GM21515 (cell line): Measurements from ENCODE around the gene ADAMTS15.

Source experiments
- ATAC-seq: cut with Tn5 transposase; IDR thresholded peaks from one replicate; pipeline ENCODE4 v1.9.1; 2021; ENCODE audit not compliant: unreplicated experiment

Gene ADAMTS15

DNA sequence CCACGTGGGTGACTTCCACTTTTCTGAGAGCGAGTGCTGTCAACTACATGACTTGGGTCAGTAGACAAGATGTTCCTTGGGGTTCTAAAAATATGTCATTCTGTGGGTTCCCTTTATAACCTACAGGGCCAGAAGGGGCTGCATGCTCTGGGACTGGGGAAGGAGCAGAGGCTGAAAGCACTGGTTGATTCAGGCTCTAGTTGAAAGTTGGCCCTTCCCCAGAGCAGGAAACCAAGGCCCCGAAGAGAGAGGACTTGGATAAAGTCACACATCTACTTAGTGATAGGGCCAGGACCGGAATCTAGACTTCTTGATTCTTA is 9.9 kb downstream of the ADAMTS15 start:
- ATAC-seq: no peak

DNA sequence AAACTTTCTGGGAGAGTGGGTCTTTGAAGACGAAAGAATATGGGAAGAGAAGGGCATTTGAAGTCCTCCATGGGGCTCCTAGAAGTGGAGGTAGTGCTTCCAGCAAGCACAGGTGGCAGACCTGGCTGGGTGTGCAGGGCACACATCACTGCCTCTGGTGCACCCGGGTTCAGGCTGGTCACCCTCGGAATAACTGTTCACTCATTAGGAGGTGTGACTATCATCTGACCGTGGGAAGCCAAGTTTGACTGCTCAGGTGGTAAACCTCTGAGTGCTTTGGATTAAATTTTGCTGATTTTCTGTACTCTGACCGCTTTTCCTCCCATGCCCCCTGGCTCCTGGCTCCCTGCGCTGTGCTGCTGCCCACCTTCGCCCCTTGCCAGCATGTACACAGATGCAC is 11.1 kb downstream of the ADAMTS15 start:
- no peak for ATAC-seq

DNA sequence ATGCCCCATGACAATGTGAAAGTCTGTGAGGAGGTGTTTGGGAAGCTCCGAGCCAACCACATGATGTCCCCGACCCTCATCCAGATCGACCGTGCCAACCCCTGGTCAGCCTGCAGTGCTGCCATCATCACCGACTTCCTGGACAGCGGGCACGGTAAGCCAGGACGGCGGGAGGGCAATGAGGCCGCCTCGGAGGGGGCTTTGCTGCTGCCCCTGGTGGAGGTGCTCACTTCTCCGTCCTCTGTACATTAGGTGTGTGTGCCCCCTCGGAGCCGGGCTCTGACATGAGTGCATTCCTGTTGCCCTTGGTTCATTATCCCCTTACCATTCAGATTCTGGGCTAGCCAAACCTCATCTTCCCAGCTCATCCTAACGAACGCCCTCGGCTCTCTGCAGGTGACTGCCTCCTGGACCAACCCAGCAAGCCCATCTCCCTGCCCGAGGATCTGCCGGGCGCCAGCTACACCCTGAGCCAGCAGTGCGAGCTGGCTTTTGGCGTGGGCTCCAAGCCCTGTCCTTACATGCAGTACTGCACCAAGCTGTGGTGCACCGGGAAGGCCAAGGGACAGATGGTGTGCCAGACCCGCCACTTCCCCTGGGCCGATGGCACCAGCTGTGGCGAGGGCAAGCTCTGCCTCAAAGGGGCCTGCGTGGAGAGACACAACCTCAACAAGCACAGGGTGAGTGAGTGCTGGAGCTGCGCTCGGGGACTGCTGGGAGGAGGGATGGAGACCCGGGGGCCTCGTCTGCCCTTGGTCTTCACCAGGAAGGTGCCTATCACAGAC is 13.8 kb downstream of the ADAMTS15 start:
- no peak for ATAC-seq

DNA sequence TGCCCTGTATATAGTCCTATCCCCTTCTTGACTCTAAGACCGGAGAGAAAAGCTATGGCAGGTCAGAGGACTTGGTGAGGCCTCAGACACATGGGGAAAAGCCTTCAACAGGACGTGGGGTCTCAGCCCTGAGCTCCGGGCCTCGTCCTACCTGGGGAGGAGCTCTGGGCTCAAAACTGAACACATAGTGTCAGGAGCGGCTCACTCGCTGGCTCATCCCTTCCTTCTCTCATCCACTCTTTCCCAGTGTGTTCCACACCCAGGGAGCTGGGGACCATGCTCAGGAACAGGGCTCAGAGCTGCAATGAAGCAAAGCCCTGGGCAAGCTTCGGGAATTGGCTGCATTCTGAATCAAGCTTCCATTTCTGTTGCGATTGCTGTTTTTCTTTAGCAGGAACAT is 14.5 kb downstream of the ADAMTS15 start:
- no peak for ATAC-seq

DNA sequence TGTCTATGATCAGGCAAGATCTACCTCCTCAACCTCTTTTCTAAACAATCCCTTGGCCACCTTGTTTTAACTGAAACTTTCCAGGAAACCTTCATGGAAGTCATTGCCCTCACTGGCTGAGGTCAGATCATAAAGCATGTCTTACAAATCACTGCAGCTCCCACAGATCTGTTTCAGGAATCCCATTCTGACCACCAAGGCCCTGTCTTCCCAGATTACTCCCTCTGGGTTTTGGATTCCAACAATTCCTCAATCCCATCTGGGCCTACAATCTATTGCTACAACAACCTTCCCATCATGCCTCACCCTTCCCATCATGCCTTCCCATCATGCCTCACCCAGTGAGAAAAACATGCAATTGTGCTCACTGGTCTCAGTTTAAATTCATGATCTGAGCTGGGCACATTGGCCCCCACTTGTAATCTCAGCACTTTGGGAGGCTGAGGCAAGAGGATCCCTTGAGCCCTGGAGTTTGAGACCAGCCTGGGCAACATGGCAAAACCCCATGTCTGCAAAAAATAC is 15.9 kb downstream of the ADAMTS15 start:
- no peak for ATAC-seq

DNA sequence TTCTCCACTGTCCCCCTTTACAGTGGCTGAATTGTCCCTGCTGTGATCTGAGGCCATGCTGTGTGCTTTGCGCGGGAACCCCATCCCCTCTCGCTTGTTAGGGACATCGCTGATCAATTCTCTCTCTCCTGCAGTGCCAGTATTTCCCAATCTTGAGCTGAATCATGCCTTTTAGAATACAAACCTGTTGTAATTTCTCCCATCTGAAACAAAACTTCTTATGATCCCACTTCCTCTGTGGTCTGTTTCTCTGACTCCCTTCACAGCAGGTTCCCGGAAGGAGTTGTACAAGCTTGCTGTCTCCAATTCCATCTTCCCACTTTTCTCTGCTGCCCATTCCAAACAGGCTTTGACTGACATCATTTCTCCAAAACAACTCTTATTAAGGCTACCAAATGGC is 16.8 kb downstream of the ADAMTS15 start:
- ATAC-seq: no peak

DNA sequence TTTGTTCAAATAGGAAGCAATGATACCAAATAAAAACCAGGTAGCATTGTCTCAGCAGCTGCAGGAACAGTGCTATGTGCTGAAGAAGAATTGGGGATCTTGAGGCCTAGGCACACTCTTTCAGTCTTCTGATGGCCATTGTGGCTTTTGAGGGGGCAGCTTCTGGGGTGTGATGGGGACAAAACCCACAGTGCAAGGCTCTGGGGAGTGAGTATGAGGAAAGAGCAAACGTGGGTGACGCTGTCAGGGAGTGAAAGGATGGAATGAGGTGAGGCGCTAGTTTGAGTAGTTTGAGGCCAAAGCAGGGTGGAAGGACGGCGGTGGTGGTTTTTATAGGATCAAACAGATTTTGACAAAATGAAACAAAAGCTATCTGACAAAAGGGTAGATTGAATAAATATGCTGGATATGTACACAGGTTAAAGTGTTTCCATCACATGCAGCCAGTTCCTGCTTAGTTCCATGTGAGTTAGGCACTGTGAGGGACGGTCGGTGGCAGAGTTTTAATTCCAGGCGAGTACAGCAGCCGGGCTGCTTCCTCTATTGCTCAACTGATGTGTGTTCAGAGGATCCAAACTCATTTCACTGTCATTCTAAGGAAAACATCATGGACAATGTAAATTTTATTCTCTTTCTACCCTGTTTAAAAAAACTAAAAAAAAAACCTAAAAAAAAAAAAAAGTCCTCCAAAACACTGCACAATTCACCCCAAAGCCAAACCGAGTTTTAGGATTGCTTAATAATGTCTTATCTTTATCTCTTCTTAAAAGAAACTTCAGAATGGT is 18.9 kb downstream of the ADAMTS15 start:
- ATAC-seq: no peak

DNA sequence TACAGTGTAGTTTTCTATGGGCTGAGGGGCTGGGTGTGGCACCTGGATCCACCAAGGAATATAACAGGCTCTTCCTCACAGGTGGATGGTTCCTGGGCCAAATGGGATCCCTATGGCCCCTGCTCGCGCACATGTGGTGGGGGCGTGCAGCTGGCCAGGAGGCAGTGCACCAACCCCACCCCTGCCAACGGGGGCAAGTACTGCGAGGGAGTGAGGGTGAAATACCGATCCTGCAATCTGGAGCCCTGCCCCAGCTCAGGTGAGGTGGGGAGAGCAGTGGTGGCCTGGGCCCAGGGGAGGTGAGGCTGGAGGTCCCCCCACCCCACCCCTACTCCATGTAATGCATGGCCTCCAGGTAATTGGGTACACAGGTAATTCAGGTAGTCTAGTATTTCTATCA is 20.7 kb downstream of the ADAMTS15 start:
- ATAC-seq: no peak

DNA sequence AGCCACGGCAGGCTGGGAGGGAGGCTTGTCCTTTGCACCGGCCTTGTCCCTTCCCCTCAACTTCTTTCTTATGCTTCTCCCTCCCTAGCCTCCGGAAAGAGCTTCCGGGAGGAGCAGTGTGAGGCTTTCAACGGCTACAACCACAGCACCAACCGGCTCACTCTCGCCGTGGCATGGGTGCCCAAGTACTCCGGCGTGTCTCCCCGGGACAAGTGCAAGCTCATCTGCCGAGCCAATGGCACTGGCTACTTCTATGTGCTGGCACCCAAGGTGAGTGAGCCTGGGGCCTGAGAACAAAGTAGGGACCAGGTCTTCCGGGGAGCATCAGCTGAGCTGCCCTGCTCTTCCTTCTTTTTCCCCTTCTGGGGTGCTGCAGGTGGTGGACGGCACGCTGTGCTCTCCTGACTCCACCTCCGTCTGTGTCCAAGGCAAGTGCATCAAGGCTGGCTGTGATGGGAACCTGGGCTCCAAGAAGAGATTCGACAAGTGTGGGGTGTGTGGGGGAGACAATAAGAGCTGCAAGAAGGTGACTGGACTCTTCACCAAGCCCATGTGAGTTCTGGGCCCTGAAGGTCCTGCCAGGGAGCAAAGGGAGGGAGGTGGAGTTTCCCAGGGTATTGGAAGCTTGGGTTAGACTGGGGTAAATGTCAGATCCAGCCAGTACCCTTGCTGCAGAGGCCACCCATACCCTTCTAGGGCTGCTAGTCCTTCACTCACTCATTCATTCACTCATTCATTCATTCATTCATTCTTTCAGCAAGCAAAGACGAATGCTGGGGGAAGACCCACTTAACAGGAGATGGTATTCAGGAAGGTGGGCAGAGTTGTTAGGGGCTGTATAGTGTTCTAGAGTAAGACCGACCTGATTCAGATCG is 22.6 kb downstream of the ADAMTS15 start:
- no peak for ATAC-seq

DNA sequence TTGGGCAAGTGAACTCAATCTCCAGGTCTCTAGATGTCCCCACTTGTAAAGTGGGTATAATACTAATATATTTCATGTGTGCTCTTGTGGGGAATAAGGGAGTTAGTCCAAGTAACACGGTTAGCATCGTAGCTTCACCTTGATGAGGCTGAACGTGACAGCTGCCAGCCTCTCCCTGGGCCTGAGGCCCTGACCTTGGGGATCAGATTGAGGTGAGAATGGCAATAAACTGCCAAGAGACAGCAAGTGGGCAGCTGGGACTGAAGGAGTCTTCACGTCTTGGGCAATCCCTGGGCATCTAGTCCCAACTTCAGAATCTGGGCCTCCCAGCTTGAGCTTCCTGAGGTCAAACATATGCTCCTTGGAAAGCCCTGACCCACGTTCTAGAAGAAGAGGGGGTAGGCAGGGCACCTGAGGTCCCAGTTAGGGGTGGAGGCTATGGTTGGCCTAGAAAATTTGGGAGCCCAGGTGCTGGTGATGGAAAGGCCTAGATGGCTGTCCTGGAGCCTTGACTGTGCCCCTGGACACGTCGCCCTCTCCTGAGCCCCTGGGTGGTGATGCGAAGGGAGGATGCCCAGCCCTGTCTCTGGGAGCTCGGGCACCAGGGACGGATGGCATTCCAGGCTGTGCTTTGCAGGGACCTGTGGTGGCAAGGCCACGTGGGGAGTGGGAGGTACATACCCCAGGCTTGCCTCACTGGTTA is 23.4 kb downstream of the ADAMTS15 start:
- ATAC-seq: no peak

DNA sequence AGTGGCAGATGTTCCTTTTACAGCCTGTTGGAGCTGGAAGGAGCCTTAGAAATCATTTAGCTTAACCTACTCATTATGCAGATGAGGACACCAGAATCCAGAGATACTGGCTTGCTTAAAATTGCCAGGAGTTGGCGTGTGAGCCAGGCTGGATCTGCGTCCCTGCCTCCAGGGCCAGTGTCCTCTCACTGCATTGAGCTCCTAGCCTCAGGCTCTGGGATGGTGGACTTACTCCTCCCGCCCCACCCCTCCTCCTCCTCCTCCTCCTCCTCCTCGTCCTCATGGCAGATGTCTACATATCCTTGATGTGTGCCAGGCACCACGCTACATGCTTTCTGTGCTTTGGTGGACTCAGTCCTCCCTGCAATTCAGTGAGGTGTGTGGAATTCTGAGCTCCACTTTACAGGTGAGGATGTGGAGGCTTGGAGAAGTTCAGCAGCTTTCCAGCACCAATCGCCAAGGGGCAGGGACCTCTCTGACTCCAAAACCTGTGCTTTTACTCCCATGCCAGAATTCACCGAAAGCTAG is 24.1 kb downstream of the ADAMTS15 start:
- ATAC-seq: no peak

DNA sequence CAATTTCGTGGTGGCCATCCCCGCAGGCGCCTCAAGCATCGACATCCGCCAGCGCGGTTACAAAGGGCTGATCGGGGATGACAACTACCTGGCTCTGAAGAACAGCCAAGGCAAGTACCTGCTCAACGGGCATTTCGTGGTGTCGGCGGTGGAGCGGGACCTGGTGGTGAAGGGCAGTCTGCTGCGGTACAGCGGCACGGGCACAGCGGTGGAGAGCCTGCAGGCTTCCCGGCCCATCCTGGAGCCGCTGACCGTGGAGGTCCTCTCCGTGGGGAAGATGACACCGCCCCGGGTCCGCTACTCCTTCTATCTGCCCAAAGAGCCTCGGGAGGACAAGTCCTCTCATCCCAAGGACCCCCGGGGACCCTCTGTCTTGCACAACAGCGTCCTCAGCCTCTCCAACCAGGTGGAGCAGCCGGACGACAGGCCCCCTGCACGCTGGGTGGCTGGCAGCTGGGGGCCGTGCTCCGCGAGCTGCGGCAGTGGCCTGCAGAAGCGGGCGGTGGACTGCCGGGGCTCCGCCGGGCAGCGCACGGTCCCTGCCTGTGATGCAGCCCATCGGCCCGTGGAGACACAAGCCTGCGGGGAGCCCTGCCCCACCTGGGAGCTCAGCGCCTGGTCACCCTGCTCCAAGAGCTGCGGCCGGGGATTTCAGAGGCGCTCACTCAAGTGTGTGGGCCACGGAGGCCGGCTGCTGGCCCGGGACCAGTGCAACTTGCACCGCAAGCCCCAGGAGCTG is 24.8 kb downstream of the ADAMTS15 start:
- ATAC-seq: no peak

DNA sequence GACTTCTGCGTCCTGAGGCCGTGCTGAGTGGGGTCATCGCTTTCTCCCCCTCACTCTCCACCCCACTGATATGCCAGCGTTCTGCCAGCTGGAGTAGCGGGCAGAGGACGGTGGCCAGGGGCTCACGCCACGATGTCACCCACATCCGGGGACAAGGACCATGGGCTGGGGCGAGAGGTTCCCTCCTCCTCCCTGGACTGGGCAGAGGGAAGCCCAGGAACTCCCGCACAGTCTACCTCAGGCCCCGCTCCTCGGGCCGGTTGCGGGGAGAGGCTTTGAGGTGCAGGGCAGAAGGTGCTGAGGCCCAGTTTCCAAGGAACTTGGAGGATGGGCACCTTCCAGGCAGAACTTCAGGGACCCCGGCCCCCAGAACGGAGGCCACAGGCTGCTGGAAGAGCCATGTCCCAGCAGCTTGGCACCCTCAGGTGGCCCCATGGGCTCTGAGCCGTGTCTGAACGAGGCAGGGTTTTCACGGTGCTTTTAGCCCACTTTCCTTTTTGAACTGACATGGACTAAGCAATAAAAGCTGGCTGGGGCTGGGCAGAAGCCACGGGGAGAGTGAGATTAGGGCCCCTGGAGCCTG is 25.4 kb downstream of the ADAMTS15 start:
- no peak for ATAC-seq

DNA sequence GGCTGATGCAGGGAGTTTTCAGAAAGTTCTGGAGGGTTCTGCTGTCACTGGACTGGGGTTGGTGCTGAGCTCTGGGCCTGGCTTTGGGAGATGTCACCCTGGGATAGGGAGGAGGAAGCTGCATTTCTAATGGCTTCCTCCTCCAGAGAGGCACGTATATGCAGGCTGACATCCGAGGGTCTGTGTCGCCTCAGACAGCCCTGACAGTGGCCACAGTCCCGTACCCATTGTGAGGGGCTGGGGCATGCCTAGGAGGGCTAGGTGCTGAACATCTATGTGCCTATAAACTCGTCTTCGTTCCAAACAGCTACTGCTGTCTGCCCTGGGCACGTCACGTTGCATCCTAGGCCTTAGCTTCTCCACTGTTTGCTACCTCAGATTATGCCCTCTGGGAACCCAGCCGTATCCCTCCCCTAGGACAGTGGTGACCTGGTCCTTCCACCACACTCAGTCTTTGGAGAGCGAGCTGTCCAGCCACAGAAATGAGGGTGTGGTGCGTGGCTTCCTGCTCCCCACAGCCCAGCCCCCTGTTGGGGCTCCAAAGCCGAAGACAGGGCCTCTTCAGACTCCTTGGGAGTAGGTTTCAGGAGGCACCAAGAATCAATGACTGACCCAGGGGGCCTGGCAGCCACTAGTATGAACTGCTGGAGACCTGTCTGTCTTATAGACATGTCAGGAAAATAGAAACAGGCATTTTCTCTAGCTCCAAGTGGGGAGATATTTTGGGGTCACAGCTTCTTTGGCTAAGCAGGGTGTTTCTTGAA is 26.4 kb downstream of the ADAMTS15 start:
- ATAC-seq: no peak

DNA sequence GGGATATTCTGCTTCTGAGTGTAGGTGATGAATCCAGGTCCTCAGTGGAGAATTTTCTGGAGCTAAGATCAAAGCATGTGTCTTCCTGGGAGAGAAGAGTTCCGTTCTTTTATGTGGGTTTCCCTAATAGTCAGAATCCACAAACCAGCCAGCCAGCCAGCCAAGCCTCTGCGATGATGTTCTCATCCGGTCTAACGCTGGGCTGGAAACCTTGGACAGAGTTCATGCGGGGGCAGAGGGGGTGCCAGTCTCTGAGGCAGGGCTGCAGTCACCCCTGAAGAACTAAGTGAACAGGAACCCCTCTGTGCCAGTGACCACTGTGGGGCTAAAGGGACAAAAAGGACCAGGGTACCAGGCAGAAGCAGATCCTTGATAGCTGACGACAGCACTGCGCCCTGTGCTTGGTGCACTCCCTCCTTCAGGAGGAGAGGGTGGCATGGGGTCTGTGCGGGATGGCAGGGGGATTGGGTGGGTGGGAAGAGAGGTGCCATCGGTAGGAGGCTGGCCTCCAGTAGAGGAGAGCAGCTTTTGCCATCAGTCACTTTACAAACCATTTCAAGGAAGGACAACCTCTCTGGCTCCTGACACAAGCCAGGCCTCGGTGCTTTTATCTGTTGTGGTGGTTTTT is 27.1 kb downstream of the ADAMTS15 start:
- no peak for ATAC-seq

DNA sequence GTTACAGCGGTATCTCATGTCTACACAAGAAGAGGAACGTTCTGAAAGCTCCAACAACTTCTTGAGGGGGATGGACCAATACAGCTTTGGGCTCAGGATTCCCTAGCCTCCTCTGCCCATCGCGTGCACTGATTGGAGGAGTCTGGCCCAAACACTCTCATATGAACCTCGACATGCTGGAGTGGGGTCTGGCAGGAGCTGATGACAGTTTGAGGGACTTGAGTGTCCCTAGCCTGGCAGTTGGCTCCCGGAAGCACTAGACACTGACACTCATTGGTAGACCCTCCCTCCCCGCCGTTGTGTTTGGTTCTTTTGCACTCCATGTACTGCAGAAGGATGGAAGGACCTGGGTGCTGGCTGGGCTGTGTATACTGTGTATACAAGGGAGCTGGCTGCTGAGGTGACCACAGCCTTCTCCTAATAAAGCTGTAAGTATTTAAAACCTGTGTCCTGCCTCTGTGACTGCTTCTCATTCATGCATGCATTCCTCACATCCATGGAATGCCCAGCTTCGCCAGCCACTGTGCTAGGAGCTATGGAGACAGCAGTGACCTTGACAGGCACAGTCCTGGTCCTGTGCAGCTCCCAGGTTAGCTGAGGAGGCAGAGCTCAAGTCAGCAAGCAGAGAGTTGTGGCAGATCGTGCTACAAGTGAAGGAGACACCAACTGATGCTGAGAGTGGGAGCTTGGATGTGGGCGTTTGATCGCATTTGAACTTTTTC is 27.9 kb downstream of the ADAMTS15 start:
- no peak for ATAC-seq

DNA sequence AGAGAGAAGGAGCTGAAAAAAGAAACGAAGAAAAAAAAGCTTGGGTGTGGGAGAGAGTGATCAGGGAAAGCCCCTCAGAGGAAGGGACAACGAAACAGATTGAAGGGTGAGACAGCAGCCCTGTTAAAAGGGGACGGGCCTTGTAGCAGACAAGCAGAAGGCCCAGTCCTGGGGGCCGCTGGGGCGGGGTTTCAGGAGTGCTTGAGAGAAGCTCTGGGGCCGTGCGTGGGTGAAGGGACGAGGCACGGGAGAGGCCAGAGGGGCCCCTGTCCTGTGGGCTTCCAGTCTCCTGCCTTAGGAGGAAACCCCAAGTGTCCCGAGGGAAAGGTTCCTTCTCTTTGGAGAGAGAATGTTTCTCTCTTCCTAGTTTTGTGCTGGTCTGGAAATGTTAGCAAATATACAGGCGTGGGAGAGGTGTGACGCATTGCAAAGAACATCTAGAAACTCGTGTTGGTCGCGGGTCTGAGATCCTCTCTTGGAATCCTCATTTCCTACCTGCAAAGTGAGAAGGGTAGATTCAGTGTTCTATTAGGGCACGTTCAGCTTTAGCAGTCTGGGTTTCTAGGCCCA is 28.6 kb downstream of the ADAMTS15 start:
- no peak for ATAC-seq
